ENCODE measurements around the gene HS3ST6.

DNA sequence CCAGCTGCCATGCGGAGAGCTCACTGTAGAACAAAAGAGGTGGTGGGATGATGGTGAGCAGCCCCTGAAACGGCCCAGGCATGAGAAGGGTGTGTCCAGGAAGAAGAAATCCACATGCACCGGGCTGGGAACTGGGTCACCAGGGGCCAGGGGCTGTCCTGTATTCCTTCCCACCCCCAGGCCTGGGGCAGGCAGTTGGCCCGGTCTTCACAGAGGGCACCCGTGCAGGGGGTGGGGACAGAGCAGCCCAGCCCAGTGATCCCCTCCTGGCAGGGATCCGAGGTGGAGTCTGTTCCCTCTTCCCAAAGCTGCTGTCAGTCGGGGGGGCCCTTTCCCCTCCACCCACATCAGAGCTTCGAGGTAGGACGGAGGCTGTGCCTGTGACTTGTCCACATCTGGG, 9.2 kb downstream of the HS3ST6 start:
- no peak for TF ChIP-seq POLR2A (IDR thresholded peaks at IDR 0.05)
- TF ChIP-seq, protein P1, sequence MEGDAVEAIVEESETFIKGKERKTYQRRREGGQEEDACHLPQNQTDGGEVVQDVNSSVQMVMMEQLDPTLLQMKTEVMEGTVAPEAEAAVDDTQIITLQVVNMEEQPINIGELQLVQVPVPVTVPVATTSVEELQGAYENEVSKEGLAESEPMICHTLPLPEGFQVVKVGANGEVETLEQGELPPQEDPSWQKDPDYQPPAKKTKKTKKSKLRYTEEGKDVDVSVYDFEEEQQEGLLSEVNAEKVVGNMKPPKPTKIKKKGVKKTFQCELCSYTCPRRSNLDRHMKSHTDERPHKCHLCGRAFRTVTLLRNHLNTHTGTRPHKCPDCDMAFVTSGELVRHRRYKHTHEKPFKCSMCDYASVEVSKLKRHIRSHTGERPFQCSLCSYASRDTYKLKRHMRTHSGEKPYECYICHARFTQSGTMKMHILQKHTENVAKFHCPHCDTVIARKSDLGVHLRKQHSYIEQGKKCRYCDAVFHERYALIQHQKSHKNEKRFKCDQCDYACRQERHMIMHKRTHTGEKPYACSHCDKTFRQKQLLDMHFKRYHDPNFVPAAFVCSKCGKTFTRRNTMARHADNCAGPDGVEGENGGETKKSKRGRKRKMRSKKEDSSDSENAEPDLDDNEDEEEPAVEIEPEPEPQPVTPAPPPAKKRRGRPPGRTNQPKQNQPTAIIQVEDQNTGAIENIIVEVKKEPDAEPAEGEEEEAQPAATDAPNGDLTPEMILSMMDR (IDR thresholded peaks at IDR 0.05), result no peak

Measured in esophagus squamous epithelium (tissue), 4 donors.